ENCODE results near the gene NOC2L.

- no peak for TF ChIP-seq CTCF (conservative IDR thresholded peaks at IDR 0.05; ENCODE audit: low read length)
- TF ChIP-seq EZH2phosphoT487 (IDR thresholded peaks at IDR 0.05; ENCODE audit: borderline replicate concordance, low read depth, low read length) = no peak
Observed at GRCh38 chr1:978069-978834, 19.2 kb upstream of the NOC2L start.

Measured in OCI-LY7 (cell line).